Stomach (tissue), 9 donors: ENCODE data around the gene TSPAN1. TPM values are rescaled to one million over a fixed set of nuclear protein-coding genes. Genes with fewer than 3 reads are reported as not detected.

Experiments used
- DNase-seq, 2 donors: peaks; one replicate each; pipeline versions ENCODE4 v3.0.0 to v3.0.0-alpha.2; 2013 to 2019
- H3K27ac ChIP-seq, 5 donors: fragments of 200-600 bp in 4 of 5; sonication (generic) in 4 of 5; one replicate each; pipeline ENCODE4 v1.5.1; 2013 to 2019; ENCODE audit warnings: mild to moderate bottlenecking in 1 of 5, moderate library complexity in 1 of 5
- H3K27me3 ChIP-seq, 3 donors: fragments of 200-600 bp; sonication (generic); one replicate each; pipeline ENCODE4 v1.5.1; 2017 to 2019; ENCODE audit warnings: mixed run types in 1 of 3
- H3K36me3 ChIP-seq, 4 donors: fragments of 200-600 bp; sonication (generic); 1 replicate in 3 of 4; 2 replicates in 1 of 4; pipeline ENCODE4 v1.5.1; 2016 to 2019
- H3K4me1 ChIP-seq, 4 donors: fragments of 200-600 bp; sonication (generic); one replicate each; pipeline ENCODE4 v1.5.1; 2016 to 2019
- H3K4me3 ChIP-seq, 4 donors: fragments of 200-600 bp; sonication (generic) in 3 of 4; one replicate each; pipeline ENCODE4 v1.5.1; 2016 to 2019; ENCODE audit warnings: mild to moderate bottlenecking in 1 of 4
- H3K9me3 ChIP-seq, 4 donors: fragments of 200-600 bp; sonication (generic); one replicate each; pipeline ENCODE4 v1.5.1; 2016 to 2019
- EP300 ChIP-seq: sonication (generic); formaldehyde crosslinking; IDR thresholded peaks from one replicate; pipeline ENCODE4 v1.6.1; 2017; ENCODE audit warnings: antibody characterized with exemption
- POLR2A ChIP-seq, 4 donors: fragments of 450-650 bp; IDR thresholded peaks; one replicate each; pipeline ENCODE4 v1.6.1; 2016; ENCODE audit warnings: antibody characterized with exemption in 4 of 4, control low read depth in 2 of 4, mild to moderate bottlenecking in 1 of 4, moderate library complexity in 1 of 4
- POLR2AphosphoS5 ChIP-seq, 3 donors: sonication (generic); formaldehyde crosslinking; IDR thresholded peaks; one replicate each; pipeline ENCODE4 v1.6.1; 2016; ENCODE audit warnings: antibody characterized with exemption in 3 of 3
- WGBS, 5 donors: extraction: QIAGEN DNeasy Blood & Tissue Kit in 3 of 5; methylation state at CpG; one replicate each; pipeline versions ENCODE4 v1.1.5 to v1.1.7; 2013 to 2018; 5-methylcytosine and 5-hydroxymethylcytosine counted together
- intact Hi-C: fragments of 100-400 bp; cut with DNase I; formaldehyde crosslinking; loops from one replicate; pipeline ENCODE4 v1.15.1; 2023; ENCODE audit warnings: low total_unique reads
- polyA plus RNA-seq, 3 donors: library from polyadenylated mRNA; stranded (reverse); fragments of 200-250 nt; gene quantifications; one replicate each; pipeline ENCODE4 v1.2.3, GENCODE V29; 2013
- total RNA-seq, 5 donors: library from RNA; depleted of rRNA; stranded (reverse); fragments of >200 nt; gene quantifications; one replicate each; pipeline versions ENCODE4 v1.1.0 to v1.2.3, GENCODE V29; 2014 to 2016
- TF ChIP-seq, protein P1 (sequence below), 7 experiments: fragments of 450-650 bp in 4 of 7; fragments of 200-600 bp in 3 of 7; sonication (generic) in 3 of 7; IDR thresholded peaks; one replicate each; pipeline ENCODE4 v1.5.1; 2016 to 2019; ENCODE audit warnings: antibody characterized with exemption in 7 of 7, control low read depth in 2 of 7, mild to moderate bottlenecking in 1 of 7
- donor health status: healthy with polysubstance abuse.
- donor health status: Bipolar disorder and iron deficiency.
- donor health status: healthy.

TSPAN1 gene
- total and polyA plus RNA-seq, 8 donors: 35.9 to 154 (median 73.0) TPM

GRCh38 chr1:46148318-46148717, 26.6 kb upstream of the TSPAN1 start:
- Histone ChIP-seq H3K36me3 (no peaks in the 10 kb centered on the region), H3K27me3 (no peaks in the 10 kb centered on the region), H3K9me3 (no peaks in the 10 kb centered on the region), H3K27ac (no peak overlapping the region), H3K4me1 (no peaks in the 10 kb centered on the region), H3K4me3 (no peak overlapping the region)
- WGBS, 5 donors: 56 to 80% (median 61%) methylated on average over 2 of the region's 2 CpGs
- no peak for DNase-seq
- TF ChIP-seq, protein P1, sequence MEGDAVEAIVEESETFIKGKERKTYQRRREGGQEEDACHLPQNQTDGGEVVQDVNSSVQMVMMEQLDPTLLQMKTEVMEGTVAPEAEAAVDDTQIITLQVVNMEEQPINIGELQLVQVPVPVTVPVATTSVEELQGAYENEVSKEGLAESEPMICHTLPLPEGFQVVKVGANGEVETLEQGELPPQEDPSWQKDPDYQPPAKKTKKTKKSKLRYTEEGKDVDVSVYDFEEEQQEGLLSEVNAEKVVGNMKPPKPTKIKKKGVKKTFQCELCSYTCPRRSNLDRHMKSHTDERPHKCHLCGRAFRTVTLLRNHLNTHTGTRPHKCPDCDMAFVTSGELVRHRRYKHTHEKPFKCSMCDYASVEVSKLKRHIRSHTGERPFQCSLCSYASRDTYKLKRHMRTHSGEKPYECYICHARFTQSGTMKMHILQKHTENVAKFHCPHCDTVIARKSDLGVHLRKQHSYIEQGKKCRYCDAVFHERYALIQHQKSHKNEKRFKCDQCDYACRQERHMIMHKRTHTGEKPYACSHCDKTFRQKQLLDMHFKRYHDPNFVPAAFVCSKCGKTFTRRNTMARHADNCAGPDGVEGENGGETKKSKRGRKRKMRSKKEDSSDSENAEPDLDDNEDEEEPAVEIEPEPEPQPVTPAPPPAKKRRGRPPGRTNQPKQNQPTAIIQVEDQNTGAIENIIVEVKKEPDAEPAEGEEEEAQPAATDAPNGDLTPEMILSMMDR (IDR thresholded peaks at IDR 0.05): no peak
- no peak for TF ChIP-seq POLR2A (IDR thresholded peaks at IDR 0.05)
- no peak for TF ChIP-seq POLR2AphosphoS5 (IDR thresholded peaks at IDR 0.05)
- TF ChIP-seq EP300: no peak
- intact Hi-C loops: no loop called here

- peak overlapping the region in 1 of 5 donors; percentile 25 for H3K27ac ChIP-seq
- TF ChIP-seq POLR2AphosphoS5 (IDR thresholded peaks at IDR 0.05) (peak in 1 of 3 donors; percentile 46), EP300 (peak; percentile 51), POLR2A (IDR thresholded peaks at IDR 0.05) (no peak)
- TF ChIP-seq, protein P1 (IDR thresholded peaks at IDR 0.05): no peak
- no peak for DNase-seq
- H3K4me3 ChIP-seq: no peak overlapping the region
- no peaks in the 10 kb centered on the region for H3K4me1 ChIP-seq
- H3K9me3 ChIP-seq: no peaks in the 10 kb centered on the region
- no peaks in the 10 kb centered on the region for H3K36me3 ChIP-seq
- H3K27me3 ChIP-seq: no peaks in the 10 kb centered on the region
- WGBS, 5 donors: 76 to 98% (median 80%) methylated on average over 2 of the region's 2 CpGs
- intact Hi-C loops: no loop called here
Observed at GRCh38 chr1:46150085-46150484, 24.8 kb upstream of the TSPAN1 start.

- no peaks in the 10 kb centered on the region for H3K36me3 ChIP-seq
- H3K4me1 ChIP-seq: no peaks in the 10 kb centered on the region
- H3K27me3 ChIP-seq: no peaks in the 10 kb centered on the region
- H3K27ac ChIP-seq: no peak overlapping the region
- DNase-seq: no peak
- intact Hi-C loops: no loop called here
- 79 to 95% (median 89%) methylated on average over 3 of the region's 3 CpGs for WGBS, 5 donors
- TF ChIP-seq, protein P1 (IDR thresholded peaks at IDR 0.05): no peak
- TF ChIP-seq EP300 (no peak), POLR2A (IDR thresholded peaks at IDR 0.05) (no peak), POLR2AphosphoS5 (IDR thresholded peaks at IDR 0.05) (no peak)
- no peaks in the 10 kb centered on the region for H3K9me3 ChIP-seq
- no peak overlapping the region for H3K4me3 ChIP-seq
Observed at GRCh38 chr1:46152016-46152415, 22.9 kb upstream of the TSPAN1 start.

- intact Hi-C loops: no loop called here
- Histone ChIP-seq H3K27ac (no peak overlapping the region), H3K27me3 (no peaks in the 10 kb centered on the region), H3K36me3 (no peaks in the 10 kb centered on the region), H3K9me3 (no peaks in the 10 kb centered on the region), H3K4me3 (no peak overlapping the region), H3K4me1 (no peaks in the 10 kb centered on the region)
- no peak for DNase-seq
- 93 to 100% (median 100%) methylated on average over 1 of the region's 1 CpG for WGBS, 5 donors
- TF ChIP-seq POLR2A (IDR thresholded peaks at IDR 0.05): no peak
- TF ChIP-seq, protein P1 (IDR thresholded peaks at IDR 0.05): no peak
- no peak for TF ChIP-seq EP300
- no peak for TF ChIP-seq POLR2AphosphoS5 (IDR thresholded peaks at IDR 0.05)
Observed at GRCh38 chr1:46153228-46153627, 21.7 kb upstream of the TSPAN1 start.
